GM23248 (cell line): ENCODE results near the gene RFWD3.

Source experiments
- EZH2 ChIP-seq: fragments of 200-600 bp; sonication (generic); IDR thresholded peaks from 2 replicates; pipeline ENCODE4 v1.6.1; 2018; ENCODE audit warnings: antibody characterized with exemption, mild to moderate bottlenecking; ENCODE audit not compliant: insufficient read depth, poor library complexity, severe bottlenecking
- EZH2phosphoT487 ChIP-seq: fragments of 200-600 bp; sonication (generic); IDR thresholded peaks from 2 replicates; pipeline ENCODE4 v1.6.1; 2018; ENCODE audit warnings: antibody characterized with exemption, moderate library complexity, mild to moderate bottlenecking, low read depth; ENCODE audit not compliant: insufficient read depth

GRCh38 chr16:74623839-74624235, 42.8 kb downstream of the RFWD3 start:
- TF ChIP-seq EZH2 (no peak), EZH2phosphoT487 (no peak)
